NCI-H2107 treated with DMSO at 0.1 percent for 48 hours (cell line): ENCODE measurements around the gene LINGO1.

Experiments used
- DNase-seq: peaks from one replicate; lab custom pipeline; 2025; ENCODE audit not compliant: unreplicated experiment; lab: John Stamatoyannopoulos, UW

Gene LINGO1

DNA sequence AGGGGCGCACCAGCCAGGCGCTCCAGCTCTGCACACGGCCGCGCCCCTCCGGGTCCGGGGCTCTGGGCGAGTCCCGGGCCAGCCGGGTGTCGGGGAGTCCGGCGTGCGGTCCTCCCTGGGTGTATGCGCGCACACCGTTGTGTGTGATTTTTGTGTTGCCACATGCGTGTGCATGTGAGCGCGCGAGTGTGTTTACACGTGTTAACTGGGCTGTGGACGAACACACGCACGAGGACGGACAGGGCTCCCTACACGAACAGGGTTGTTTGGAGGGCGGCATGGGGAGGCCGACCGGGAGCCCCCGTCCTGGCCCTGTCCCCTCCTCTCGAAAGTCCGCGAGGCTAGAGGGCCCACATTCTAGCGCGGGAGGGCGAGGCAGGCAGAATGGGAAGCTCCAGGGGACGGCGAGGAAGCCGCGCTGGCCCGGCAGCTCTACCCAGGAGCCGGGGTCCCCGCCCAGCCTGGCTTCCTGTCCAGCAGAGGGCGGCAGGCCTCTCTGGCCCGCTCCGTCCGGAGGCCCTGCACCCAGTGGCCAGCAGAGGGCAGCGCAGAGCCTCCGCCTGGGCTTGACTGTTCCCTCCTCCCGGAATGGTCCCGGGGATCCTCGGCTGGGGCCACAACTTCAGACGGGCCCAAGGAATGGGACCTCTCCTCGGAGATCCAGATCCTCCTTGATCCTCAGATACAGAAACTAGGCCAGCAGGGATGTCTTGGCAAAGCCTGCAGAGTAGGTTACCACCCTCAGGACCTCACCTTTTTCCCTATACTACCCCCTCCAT, 611 bp upstream of the LINGO1 start:
- no peak for DNase-seq

DNA sequence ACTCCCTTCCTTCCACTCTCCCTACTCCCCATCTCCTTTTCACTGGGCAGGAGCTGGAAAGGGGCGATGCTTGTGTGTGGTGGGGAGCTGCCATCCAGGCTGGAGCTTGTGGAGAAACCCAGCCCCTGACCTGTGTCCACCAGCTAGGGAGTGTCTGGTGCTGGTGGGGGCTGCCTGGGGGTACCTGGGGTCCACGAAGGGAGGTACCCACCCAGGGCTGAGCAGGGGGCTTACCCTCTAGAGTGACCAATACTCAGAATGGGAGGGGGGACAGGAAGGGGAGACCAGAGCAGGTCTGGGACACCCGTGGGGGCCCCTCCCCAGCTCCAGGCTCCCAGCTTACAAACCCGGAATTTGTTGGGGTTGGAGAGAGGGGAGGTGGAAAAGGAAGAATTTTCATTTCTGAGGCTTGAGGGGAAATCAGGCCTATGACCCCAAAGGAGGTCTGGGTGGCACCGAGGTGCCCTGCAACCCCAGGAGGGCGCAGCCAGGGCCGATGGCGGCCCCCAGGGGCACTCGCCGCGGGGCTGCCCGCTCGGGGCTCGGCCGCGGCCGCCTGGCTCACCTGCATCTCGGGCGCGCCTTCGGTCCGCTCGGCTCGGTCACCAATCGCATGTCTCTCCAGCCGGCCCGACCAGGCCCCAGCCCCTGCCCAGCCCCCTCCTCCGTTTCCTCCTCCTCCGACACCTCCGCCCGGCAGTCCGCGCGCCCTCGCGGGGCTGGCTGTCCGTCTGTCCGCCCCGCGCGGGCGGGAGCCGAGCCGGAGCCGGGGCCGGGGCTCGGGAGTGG, 773 bp downstream of the LINGO1 start:
- no peak for DNase-seq

DNA sequence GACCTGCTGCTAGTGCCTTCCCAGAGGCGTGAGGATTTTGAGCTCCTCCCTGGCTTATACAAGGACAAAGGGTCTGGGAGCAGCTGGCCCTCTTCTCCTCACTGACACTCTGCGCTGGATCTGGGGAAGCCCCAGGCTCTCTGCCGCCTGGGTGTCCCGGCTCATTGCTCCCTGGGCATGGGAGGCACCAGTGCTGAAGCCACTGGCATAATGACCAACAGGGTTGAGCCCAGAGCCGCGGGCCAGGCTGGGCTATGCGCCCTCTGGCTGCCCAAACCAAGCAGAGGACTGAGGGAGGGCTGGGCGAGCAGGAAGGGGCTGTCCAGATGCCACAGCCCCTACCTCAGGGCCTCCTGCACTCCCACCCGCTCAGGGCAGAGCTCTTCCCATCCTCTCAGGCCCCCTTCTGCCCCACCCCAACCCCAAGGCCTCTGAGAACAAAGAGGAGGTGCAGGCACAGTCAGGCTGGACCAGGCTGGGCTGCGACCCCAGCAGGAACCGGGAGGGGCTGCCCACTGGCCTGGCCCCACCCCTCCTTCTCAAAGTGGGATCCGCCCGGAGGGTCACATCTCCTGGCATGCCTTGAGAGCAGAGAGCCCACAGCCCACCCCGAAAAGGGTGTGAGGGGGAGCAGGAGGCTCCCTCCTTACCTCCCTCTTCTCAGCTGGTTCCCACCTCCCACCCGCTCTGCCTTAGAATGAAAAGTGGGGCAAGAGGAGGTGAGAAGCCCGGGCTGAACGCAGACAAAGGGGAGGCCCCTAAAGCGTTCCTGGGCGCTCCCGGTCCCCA, 1.6 kb downstream of the LINGO1 start:
- DNase-seq: no peak

DNA sequence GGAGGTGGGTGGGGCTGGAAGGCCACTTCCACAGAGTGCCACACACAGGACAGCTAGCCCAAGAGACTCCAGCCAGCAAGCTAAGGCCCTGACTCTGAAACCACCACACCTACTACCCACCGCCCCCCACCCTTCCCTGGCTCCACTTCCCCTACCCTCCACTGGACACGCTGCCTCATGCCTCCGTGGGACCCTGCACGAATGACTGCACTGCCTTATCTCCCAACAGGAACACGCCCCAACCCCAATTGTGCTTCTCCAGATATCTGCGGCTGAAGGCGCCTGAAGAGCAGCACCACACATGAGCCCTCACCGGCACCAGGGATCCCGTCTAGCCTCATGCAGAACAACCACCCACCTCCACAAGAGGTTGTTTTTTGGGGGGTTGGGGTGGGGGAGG, 2.7 kb downstream of the LINGO1 start:
- DNase-seq: no peak

DNA sequence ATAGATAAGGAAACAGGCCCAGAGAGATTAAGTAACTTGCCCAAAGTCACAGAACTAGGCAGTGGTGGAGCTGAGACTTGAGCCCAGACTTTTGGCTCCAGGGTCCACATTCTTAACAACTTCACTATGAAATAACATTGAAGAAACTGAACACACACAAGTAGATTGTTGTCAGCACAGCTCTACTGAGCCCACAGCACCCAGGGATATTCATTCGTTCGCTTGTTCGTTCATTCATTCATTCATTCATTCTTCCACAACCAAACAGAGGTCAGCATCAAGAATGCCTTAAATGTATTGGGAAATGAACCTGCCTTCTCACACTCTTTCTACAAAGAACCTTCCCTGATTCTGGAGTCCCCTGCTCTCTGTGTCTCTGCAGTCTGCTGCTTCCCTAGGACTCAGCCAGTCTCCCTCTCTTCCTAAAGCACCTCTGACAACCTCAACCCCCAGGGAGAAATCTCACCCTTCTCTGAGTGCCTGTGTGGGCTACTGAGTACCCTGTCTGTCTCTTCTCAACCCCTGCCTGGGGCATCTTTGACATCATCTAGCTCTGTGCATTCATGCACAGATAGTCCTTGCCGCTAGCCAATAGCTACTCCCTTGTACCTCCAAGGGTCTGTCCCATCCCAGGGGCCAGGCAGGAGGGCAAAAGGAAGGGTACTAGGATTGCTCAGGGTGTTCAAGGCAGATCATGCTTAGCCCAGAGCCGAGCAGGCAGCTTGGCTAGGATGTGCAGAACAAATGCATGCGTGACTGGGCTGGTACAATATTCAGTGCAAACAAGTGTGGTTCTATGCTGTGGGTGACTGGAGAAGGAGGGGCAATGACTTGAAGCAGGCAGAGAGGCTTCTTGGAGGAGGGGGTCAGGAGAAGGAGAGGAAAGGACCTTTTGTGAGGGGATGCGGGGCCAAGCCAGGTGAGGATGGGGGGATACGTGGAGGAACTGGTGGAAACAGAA, 3.4 kb downstream of the LINGO1 start:
- no peak for DNase-seq

DNA sequence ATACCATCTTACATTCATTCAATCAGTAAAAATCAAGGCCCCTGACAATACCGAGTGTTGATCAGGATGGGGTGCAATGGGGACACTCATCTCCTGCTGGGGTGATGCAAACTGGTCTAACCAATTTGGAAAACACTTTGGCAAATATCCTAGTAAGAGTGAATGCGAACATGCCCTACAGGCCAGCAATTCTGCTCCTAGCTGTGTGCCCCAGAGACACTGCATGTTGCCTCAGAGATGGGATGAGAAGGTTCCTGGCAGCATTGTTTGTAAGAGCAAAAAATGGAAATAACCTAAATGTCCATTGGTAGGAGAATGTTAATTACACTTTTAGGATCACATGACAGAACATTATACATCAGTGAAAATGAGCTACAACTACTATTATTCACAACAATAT, 4.7 kb downstream of the LINGO1 start:
- no peak for DNase-seq

DNA sequence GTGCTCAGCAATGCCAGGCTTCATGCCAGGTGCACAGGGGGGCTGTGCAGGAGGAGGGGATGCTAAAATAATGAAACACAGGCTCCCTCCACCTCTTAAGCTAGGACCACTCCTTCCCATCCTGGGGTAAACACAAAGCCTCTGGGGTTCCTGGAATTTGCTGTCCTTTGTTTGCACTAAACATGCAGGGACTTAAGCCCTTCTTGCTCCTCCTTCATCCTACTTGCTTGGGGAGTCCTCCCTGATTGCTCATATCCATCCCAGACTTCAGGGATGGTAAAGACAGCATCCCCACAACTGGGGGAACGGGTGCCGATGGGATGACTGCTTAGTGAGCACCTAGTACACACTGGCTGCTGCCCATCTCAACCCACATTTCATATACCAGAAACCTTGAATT, 5.1 kb downstream of the LINGO1 start:
- DNase-seq: no peak

DNA sequence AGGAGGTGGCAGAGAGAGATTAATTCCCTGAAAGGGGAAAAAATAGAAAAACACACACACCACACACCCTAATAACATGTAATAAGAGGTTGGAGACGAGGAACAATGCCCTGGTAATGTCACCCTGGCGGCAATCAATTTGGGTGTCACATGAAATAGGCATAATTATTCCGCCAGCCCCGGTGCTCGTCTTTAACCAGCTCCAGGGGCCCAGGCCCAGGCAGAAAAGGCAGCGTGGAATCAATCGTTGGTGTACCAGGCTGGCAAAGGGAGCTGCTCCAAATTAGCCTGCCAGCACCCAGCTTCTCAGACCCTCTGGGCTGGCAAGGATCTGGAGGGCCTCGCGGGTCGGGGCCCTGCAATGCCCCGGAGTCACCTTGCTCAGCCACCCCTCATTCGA, 5.6 kb downstream of the LINGO1 start:
- DNase-seq: no peak

DNA sequence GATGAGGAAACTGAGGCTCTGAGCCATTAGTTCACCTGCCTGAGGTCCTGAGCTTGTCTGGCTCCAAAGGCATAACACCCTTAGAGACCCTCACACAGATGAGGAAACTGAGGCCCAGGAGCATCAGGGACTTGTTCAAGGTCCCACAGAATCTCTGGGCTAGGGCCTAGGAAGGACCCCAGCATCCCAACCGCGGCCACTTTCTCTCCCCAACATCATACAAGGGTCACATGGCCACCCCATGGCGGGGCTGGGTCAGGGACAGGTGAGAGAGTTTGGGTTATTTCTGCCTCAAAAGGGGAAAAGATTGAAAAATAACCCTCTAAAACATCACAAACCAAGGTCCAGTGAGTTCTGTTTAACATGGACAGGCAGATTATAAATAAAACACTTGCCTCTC, 6.7 kb downstream of the LINGO1 start:
- DNase-seq: no peak

DNA sequence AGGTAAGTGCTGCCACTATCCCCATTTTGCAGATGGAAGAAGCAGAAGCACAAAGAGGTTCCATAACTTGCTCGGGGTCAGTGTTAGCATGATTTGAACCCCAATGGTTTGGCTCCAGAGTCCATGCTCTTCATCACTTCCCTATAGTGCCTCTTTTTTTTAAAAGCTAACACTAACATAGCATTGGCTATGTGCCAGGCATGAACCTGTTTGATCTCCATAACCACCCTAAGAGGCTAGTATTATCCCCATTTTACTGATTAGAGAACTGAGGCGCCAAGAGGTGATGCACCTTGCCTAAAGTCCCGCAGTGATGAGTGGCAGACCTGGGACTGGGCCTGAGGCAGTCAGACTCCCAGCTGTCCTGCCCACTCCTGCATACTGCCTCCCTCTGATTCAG, 7.3 kb downstream of the LINGO1 start:
- DNase-seq: no peak

DNA sequence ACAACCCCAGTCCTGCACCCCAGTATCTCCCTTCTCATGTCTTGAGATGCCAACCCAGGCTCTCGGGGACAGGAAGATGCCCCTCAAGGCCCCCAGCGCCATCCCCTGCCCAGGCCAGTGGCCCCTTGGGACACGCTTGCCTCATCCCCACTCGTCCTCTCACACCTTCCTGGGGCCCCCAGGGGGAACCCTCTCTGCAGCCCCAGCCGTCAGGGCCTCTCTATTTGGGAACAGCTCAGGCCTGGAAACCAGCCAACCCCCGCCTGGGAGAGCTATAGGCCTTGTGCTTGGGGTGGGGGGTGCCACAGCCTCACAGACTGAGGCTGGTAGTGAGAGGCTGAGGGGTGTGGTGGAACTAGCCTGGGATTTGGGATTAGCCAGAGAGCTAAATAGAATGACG, 7.8 kb downstream of the LINGO1 start:
- no peak for DNase-seq

DNA sequence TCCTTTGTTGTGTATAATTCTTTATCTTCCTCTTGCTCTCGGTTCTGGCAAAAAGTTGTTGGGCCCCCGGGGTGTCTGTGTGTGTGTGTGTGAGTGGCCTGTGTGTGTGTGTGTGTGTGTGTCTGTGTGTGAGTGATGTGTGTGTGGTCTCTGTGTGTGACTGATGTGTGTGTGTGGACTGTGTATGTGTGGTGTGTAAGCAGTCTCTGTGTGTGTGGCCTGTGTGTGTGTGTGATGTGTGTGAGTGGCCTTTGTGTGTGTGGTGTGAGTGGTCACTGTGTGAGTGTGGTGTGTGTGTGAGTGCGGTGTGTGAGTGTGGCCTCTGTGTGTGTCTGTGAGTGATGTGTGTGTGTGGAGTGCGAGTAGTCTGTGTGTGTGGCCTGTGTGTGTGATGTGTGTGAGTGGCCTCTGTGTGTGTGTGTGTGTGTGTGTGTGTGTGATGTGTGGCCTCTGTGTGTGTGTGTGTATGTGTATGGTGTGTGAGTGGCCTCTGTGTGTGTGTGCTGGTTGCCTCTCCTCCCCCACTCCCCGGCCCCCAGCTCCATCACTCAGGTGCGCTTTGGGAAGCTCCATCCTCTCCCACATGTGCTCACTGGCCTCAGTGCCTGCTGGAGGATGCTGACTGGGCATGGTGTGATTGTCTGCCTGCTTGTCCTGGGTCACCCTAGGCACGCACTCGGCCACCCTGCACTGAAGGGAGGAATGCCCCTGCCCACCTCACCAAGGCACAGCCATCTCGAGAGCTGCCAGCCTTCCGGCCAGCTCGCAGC, 8.8 kb downstream of the LINGO1 start:
- no peak for DNase-seq

DNA sequence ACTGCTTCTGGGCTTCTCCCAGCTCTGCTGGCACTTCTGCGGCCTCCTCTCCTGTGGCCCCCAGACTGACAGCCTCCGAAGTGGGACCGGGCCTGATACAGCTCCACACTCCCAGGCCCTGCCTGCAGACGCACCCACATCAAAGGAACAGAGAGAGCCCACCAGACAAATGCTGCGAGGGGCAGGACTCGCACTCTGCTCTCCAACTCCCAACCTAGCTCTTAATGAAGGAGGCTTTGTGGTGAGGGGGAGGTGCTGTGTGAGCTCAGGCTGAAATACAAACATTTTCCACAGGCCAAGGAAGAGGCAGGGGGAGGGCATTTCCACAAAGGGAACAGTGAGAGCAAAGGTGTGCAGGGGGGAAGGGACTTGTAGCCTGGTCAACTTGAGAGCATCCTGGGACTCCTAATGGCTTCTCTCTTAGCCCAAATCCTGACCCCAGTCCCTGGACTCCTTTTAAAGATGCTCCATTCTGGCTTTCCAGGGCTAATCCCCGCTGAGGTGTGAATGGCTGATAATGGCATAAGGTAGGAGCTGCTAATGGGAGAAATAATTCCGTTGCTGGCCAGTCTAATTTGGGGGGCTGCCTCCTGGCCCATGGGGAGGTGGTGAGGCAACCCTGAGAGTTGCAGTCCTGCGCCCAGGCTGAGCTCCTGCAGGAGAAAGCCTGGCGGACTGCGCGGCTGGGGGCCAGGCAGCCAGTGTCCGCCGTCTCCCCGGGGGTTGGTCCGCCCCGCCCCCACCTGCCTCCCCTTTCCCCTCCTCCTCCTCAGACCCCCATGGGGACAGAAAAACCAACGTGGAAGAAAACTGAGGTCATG, 9.6 kb downstream of the LINGO1 start:
- DNase-seq: no peak

DNA sequence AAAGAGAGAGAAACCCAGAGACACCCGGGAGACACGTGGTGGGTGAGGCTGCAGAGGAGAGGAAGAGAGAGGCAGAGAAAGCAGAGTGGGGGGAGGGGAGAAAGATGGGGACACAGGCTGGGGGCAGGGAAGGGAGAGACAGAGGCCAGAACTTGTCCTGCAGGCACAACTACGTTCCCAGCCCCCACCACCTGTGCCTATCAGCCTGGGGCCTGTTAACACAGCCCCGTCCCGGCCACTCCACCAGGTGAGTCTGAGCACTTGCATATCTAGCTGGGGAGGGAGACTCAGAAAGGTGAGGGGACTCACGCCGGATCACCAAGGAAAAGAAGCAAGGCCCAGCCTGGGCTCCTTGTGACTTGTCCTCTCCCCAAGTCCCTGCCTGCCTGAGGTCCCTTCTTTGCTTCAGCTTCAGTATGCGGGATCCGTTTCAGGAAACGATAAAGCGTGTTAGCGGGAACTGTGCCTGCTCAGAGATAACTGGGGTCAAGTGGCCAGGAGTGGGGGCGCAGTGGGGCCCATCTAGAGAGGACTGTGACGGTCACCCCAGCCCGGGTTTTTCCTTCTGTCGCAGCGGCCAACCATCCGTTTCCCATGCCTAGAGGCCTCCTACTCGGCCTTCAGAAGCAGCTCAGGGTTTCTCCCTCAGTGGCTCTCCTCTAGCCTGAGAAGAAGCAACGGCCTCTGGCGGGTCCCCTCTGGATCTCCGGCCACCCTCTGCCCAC, 10.3 kb downstream of the LINGO1 start:
- DNase-seq: no peak

DNA sequence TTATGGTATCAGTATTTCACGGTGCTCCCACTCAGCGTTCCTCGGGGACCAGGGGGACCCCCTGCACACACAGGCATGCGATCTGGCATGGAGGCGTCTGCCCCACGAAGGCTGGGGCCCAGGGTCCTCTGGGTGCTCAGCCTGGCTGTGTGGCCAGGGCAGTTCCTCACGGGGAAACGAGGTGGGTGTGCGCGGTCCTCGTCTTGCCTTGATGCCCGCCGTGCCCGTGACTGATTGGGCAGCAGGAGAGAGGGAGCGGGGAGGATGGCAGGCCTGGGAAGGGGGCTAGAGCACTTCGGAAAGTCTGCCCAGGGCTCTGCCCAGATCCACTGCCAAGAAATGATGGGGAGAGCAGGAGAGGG, 10.9 kb downstream of the LINGO1 start:
- DNase-seq: no peak

DNA sequence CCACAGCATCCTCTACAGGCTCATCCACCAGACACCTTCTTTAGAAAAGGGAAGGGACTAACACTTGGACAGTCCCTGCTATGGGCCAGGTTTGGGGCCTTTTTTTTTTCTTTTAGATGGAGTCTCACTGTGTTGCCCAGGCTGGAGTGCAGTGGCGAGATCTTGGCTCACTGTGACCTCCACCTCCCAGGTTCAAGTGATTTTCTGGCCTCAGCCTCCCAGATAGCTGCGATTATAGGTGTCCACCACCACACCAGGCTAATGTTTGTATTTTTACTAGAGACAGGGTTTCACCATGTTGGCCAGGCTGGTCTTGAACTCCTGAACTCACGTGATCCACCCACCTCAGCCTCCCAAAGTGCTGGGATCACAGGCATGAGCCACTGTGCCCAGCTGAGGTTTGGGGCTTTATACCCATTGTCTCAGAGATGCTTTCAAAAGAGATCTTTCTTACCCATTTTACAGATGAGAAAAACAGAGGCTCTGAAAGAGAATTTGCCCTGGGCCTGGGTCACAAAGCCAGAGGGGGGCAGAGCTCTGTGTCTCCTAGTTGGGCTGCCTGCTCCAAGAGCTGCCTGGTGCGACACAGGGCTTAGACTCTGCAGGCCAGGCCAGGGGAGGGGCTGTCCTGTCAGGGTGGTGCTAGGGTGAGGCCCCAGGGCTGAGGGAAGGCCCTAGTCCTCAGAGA, 11.6 kb downstream of the LINGO1 start:
- no peak for DNase-seq

DNA sequence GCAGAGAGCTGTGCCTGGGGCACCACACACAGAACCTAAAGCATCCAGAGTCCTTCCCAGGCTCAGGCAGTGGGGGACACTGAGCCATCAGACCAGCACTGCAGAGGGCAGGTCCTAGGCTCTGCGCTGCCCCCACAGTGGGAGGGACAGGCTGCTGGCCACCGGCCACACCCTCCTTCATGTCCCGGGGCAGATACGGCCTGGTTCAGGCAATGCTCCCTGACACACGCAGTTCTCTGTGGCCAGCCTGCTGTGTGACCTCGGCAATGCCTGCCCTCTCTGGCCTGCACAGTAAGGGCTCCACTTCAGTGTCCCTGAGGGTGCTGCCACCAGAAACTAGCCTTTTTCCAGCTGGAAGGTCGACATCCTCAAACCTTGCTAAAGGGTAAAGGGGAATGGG, 12.4 kb downstream of the LINGO1 start:
- DNase-seq: no peak

DNA sequence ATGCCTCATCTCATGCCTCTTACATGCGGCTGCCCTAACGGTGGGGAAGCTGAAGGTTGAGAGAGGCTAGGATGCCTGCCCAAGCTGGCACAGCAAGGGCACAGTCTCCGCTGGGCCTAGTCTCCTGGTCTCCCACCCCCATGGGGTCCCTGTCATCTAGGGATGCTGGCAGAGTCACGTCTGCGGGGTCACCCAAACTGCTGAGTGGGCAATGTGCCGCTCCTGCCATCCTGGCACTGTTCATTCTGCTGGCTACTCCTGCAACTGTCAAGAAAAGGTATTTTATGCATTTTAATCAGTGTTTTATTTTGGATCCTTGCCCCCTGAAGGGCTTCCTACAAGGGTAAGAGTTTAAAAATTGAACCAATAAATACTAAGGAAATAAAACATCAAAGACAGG, 12.8 kb downstream of the LINGO1 start:
- no peak for DNase-seq
